NCI-H345 treated with DMSO at 0.1 percent for 48 hours (cell line): ENCODE results near the gene CLDN2.
"Not testable (repeated sequence)": the region's sequence is repeated elsewhere in the genome, so short reads cannot be mapped to it uniquely, and the experiment has no call there.

Experiments
- DNase-seq: peaks from one replicate; lab custom pipeline; 2025; ENCODE audit not compliant: unreplicated experiment; lab: John Stamatoyannopoulos, UW

The CLDN2 gene

DNA sequence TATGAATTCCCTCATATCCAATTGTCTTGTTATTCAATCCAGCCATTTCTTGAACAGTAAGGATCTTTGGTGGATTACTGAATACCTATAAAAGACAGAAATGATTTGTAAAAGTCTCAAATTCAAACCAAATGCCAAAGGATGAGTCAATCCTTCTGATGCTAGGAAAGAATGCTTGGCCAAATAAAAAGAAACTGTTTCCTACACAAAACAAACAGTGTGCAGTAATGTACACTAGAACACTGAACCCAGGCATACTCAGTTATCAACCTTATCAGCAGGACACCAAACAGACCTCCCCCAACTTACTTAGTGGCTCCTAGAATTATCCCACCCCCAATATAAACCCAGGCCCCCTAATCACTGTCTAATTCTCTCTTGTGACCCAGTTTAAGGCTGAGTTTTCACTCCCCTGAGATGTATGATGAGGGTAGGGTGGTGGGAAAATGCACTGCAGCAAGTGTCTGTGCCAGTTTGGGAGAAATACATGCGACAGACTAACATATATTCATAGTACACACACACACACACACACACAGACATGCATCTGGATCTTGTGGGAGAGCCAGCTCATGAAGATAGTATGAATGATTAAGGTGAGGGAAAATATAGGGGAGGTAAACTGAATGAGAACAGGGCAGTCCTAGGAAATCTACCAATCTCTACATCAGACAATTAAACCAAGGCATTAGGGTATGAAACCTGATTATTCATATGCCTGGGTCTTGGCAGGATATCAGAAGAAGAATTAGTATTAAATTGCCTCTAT lies 35.0 kb downstream of the CLDN2 start:
- no peak for DNase-seq

DNA sequence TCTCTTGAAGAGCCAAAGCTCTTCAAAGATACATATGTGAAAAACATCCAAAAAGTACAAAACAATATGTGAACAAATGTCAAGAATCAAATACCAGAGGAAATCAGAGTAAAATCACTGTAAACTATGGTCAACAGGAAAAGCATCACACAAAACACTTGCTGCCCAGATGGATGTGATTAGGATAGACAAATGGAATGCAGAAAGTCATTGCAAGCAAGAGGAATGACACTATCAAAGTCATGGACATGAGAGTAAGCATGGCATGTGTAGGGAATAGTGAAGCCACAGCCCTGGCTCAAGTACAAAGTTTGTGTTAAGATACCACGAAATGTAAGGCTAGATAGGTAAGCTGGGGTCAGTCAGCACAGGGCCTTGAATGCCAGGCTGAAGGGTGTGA lies 37.7 kb downstream of the CLDN2 start:
- no peak for DNase-seq

DNA sequence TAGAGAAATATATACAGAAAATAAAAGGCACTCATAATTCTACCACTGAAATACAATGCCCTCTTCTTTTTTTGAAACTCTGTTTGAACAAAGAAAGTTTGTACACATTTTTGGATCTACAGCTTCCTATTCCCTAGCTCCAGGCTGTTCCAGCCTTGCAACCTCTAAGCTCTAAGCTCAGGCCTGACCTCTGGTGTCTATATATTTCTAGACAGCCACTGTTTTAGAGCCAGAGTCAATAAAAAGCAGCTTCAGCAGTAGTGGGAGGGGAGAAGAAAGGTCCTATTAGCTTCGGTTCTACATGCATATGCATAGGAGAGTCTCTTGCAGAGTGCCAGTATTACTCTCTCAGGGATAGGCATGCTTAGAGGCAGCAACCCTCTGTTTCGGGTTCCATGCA lies 39.7 kb downstream of the CLDN2 start:
- no peak for DNase-seq

DNA sequence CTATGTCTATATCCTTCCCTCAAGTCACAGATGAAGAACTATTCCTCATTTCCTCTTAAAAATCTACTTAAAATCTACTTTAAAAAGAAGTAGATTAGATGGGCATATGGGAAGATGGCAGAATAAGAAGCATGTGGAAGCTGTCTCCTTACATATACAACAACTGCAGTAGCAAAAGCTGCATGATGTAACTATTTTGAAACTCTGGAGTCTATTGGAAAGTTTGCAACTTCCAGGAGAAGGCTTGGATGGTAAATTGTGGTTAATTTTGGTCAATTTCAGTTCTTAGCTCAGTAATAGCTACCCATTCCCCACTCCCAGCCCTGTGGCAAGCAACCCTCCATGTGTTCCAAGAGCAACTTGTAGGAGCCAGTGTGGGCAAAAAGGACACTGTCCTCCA lies 42.9 kb downstream of the CLDN2 start:
- DNase-seq = no peak

DNA sequence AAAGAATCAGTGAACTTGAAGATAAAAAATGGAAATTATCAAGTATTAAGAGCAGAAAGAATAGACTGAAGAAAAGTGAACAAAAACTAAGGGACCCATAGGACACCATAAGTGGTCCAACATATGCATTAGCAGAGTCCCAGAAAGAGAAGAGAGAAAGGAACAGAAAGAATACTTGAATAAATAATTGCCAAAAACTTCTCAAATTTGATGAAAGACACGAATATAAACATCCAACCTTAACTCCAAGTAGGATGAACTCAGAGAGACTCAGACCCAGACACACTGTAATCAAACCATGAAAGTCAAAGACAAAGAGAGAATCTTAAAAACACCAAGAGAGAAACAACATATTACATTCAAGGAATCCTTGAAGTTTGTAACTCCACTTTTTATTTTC lies 44.1 kb downstream of the CLDN2 start:
- DNase-seq = no peak

DNA sequence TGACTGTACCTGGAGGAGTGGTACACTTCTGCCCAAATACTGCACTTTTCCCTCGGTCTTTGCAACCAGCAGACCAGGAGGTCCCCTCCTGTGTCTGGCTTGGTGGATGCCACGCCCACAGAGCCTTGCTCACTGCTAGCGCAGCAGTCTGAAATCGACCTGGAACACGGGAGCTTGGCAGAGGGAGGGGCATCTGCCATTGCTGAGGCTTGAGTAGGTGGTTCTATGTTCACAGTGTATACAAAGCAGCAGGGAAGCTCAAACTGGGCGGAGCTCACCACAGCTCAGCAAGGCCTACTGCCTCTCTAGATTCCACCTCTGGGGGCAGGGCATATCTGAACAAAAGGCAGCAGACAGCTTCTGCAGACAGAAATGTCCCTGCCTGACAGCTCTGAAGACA lies 46.3 kb downstream of the CLDN2 start:
- DNase-seq = not testable (repeated sequence)

DNA sequence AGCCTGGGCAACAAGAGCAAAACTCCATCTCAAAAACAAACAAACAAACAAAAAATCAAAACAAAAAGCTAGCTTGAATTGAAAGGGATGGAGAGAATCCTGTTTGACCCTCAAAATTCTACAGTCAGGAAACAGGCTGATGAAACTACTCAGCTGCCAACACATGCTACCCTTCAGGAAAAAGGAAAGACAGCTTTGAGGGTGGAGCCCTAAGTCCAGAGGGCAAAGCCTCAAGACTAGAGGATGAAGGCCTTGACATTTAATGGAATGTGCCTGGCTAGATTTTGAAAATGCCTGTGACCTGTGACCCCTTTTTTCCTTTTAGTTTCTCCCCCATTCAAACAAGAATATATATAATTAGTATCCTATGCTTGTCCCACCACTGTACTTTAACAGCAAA lies 52.7 kb downstream of the CLDN2 start:
- DNase-seq = no peak

DNA sequence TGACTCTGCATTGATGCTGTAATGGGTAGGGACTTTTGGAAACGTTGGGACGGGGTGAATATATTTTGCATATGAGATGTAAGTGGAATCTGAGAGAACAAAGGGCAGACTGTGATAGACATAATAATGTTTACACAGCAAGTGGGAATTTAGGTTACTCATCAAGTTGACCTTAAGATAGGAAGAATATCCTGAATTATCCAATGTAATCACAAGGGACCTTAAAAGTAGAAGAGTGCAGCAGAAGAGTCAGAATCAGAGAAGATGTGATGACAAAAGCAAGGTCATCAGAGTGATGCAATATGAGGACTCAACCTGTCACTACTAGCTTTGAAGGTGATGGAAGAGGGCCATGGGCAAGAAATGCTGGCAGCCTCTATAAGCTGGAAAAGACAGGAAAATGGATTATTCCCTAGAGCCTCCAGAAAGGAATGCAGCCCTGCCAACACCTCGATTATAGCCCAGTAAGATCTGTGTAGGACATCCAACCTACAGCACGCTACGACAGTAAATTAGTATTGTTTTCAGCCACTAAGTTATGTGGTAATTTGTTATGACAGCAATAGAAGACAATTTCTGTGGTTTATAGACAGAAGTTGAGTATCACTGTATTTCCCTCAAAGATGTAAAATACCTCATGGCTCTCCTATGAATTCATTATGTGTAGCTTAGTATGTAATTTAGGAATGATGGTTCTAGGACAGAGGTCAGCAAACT lies 53.4 kb downstream of the CLDN2 start:
- no peak for DNase-seq

DNA sequence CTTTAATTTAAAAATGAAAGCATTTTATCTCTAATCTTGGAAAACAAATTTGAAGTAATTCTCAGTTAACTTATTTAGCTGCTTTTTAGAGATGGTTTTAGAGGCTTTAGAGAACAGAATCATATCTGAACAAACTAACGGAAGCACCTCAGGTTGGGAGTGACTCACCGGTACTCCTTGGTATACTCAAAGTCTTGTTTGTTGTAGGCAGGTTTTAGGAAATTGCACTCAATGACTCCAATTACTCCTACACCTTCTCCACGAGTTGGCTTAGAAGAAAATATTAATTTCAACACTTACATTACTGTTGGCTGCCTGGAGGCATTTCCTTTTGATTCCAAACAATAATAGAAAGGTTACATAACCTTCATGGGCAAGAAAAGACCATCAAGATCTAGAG lies 56.2 kb downstream of the CLDN2 start:
- no peak for DNase-seq
